Activated CD8-positive, alpha-beta memory T cell treated with anti-CD3 and anti-CD28 coated beads for 36 hours (primary cell): ENCODE results near the gene IRS2. TPM values are rescaled to one million over a fixed set of nuclear protein-coding genes. Genes with fewer than 3 reads are reported as not detected.

Source experiments
- CTCF ChIA-PET: fragments of 350-600 bp; sonication (Branson Sonifier 250); formaldehyde crosslinking; loops from one replicate; lab custom pipeline; 2021; ENCODE audit warnings: antibody characterized with exemption; lab: Charles Lee
- POLR2A ChIA-PET: fragments of 350-600 bp; sonication (Branson Sonifier 250); formaldehyde crosslinking; loops from one replicate; lab custom pipeline; 2021; ENCODE audit warnings: antibody characterized with exemption; lab: Charles Lee
- total RNA-seq, 2 experiments: library from RNA; stranded (reverse); gene quantifications; one replicate each; pipeline ENCODE4 v1.2.3, GENCODE V29; 2021

The IRS2 gene
- total RNA-seq, 2 experiments from 2014 or later, result 1.0 to 1.1 TPM

DNA sequence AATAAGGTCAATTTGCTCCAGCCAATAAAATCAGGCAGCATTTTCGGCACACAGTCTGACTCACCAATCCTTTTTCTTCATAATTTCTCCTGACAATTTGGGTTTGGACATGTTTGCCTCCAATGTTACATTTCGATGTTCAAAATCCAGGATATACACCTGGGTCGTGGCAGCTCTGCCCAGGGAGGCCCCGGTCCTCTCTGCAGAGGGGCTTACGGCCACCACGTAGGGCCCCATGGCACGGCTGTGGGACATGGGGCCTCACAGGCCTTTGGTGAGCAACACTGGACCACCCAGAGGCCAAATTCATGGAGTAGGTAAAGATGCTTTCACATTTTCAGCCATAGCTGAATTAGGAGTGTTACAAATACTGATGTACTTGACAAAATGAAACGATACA lies 25.4 kb downstream of the IRS2 start:
- ChIA-PET POLR2A (no interaction called here), CTCF (no interaction called here)

DNA sequence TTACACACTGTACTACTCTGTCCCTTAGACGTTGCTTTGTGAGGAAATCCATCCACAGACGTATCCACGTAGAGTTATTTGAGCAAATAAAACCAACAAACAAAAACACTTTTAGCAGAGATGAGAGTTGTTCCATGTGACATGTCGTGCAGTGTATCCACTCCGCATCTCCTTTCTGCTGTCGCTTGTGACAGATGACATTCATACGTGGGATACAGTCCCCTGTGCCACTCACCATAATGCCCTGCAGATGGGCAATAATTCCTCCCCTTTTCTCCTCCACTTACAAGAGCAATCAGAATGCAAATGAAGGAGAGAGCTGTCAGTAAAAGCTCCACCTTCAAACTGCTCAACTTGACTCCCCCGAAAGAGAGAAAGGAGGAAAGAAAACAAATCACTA lies 26.0 kb downstream of the IRS2 start:
- POLR2A ChIA-PET, result no interaction called here

DNA sequence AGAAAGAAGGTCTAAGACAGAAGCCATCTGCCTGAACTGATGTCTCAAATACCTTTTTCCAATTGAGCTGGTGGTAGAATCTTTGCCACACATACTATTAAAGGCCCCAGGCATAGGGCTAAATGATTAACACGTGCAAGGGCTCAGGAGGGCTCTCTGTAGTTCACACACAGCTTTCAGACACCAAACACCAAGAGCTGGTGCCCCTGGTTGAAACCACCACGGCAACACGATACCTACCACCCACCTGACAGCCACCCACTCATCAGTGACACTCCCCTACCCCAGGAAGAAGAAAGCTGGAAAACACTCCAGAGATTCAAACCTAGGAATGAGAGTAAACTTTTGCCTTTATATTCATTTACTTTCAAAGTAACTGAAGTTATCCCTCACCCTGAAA lies 26.8 kb downstream of the IRS2 start:
- ChIA-PET POLR2A (no interaction called here), CTCF (no interaction called here)

More for the DNA sequence above, 26.0 kb downstream of the IRS2 start:
- CTCF ChIA-PET, result no interaction called here

DNA sequence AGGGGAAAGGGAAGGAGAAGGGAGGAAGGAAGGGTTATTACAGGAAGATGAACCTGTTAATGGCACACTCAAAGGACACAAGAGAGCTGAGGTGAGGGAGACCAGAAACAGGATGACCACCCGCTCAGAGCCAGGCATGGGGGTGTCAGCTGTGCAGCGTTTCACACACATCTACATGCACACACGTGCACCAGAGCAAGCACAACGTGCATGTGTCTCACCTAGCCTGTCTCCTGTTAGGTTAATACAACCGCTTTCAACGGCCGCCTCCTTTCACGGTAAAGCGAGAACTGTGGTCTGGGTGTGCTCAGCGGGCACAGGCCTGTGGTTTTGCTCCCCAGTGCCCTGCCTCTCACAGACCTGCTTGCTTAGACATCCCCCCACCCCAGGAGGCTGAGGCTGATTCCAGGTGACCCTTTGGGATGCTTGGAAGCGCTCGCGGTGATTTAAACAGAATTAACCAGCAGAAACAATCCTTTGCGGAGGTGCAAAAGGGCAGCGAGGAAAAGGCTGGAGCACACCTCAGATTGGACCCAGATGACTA lies 27.4 kb downstream of the IRS2 start:
- ChIA-PET CTCF (no interaction called here), POLR2A (no interaction called here)

DNA sequence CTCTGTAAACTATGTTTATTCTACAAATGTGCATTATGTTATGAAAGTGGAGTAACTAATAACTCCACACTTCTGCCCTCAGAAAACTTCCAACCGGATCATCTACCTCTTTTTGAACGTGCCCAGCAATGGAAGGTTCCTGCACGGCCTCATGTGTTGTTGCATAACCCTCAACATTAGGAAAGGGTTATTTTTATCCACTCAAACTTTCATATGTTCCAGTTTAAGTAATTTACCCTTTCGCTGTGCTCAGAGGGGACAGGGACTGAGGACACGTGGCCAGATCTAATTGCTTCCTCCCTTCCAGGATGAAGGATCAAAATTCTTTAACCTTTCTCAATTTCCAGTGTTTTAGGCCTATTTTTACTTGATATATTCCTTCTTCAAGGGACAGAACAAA lies 29.6 kb downstream of the IRS2 start:
- ChIA-PET POLR2A (no interaction called here), CTCF (no interaction called here)

DNA sequence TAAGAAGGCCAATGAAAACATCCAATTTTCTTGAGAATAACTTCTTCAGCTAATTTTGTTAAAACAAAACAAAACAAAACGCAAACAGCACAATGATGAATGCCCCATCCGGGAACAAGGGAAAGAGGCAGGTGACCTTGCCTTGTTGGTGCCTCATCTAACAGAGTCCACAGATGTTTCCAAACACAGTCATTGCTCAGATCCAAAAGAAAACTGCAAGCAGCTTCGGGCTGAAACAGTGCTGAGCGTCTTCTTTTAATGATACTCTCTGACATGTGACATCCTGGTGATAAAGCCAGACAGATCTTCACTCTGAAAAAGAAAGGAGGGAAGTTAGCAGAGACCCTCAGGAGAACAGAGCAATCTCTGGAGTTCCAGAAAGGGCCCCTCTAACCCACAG lies 30.4 kb downstream of the IRS2 start:
- ChIA-PET CTCF (no interaction called here), POLR2A (no interaction called here)

DNA sequence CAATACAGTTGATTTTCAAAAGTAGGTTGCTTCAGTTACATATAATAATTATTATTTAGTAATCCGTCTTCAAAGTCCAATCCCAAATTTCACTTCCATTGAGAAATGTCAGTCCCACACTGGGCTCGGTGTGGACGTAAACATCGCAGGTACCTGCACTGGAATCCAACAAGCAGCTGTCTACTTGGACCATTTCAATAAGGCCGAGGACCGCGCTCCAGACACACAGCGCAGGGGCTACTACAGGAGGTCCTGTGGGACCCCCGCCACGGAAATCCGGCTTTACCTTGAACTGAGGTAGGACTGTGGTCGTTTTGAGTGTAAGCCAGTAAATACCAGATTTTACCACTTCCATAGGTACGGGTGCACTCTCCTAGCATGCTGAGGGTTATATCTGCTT lies 30.8 kb downstream of the IRS2 start:
- ChIA-PET CTCF (no interaction called here), POLR2A (no interaction called here)

DNA sequence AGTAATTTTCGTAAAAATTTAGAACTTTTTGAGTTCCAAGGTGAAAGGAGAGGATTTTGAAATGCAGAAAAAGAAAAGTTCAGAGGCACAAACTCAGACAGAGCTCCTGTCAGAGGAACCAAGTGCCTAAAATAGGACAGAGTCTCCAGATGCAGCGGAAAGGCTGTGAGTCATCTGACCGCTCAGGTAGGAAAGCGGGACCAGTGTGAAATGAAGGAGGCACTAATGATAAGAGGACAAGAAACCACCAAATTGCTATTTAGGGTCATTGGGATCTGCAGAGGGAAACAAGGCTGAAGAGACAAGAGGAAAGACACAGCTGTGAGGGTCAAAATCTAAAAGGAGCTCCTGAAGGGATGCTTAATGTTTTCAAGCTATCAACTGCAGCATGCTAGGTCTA lies 34.9 kb downstream of the IRS2 start:
- ChIA-PET POLR2A (no interaction called here), CTCF (no interaction called here)

- ChIA-PET POLR2A (no interaction called here), CTCF (no interaction called here)
Measured at GRCh38 chr13:109750221-109750775, 36.1 kb downstream of the IRS2 start.

- ChIA-PET POLR2A (no interaction called here), CTCF (no interaction called here)
Measured at GRCh38 chr13:109749365-109749764, 37.0 kb downstream of the IRS2 start.

GRCh38 chr13:109748677-109749076 lies 37.7 kb downstream of the IRS2 start:
- ChIA-PET CTCF (no interaction called here), POLR2A (no interaction called here)

DNA sequence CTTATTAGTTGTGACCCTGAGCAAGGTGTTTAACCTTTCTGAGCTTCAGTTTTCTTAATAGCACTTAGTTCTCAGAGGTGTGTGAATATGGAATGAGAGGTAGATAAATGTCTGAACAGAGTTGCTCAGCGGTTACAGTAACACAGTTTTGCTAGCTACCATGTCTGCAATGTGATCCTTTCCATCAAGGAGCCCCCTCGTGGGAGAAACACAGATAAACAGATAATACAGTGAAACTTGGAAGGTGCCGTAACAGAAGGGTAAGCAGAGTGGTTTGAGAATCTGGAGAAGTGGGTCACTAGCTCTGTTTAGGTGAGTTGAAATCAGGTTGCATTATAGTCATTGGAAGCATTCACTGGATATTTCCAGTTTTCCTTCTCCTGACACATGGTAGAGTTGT lies 38.9 kb downstream of the IRS2 start:
- POLR2A ChIA-PET, result no interaction called here
- CTCF ChIA-PET, result no interaction called here

DNA sequence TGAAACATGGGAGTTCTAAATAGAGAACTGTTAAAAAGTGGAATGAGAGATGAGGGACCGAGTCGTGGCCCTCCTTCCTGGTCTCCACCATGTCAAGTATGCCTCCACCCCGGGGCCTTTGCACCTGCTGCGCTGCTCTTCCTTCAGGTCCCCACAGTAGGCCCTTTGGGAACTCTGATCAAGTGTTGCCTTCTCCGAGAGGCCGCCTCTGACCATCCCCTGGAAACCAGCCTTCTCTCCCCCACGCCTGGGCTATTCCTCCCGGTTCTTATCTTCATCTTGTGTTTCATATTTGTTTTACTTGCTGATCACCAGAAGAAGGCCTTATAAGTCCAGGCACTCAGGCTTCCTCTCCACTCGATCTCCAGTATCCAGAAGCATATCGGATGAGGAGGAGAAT lies 40.0 kb downstream of the IRS2 start:
- CTCF ChIA-PET, result no interaction called here
- POLR2A ChIA-PET, result no interaction called here

DNA sequence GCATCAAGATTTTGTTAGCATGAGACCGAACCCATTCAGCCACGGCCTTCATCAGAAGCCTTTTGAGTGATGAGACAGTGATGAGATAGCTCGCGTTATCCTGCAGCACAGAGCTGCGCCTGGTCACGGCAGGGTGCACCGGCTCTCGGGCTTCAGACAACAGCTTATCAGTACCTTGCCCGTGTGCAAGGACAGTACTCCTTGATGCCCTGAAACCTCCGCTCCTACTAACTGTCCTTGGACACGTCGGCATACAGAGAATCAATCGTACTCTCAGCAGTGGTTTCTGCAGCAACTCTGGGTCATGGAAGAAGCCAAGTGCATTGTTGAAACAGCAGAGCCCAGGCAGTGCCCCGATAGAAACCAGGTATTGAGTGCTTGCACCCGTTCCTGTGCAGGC lies 40.7 kb downstream of the IRS2 start:
- ChIA-PET POLR2A (no interaction called here), CTCF (no interaction called here)

- POLR2A ChIA-PET, result no interaction called here
- CTCF ChIA-PET, result no interaction called here
Measured at GRCh38 chr13:109745060-109745459, 41.3 kb downstream of the IRS2 start.

GRCh38 chr13:109744512-109745051 lies 41.8 kb downstream of the IRS2 start:
- ChIA-PET CTCF (no interaction called here), POLR2A (no interaction called here)

DNA sequence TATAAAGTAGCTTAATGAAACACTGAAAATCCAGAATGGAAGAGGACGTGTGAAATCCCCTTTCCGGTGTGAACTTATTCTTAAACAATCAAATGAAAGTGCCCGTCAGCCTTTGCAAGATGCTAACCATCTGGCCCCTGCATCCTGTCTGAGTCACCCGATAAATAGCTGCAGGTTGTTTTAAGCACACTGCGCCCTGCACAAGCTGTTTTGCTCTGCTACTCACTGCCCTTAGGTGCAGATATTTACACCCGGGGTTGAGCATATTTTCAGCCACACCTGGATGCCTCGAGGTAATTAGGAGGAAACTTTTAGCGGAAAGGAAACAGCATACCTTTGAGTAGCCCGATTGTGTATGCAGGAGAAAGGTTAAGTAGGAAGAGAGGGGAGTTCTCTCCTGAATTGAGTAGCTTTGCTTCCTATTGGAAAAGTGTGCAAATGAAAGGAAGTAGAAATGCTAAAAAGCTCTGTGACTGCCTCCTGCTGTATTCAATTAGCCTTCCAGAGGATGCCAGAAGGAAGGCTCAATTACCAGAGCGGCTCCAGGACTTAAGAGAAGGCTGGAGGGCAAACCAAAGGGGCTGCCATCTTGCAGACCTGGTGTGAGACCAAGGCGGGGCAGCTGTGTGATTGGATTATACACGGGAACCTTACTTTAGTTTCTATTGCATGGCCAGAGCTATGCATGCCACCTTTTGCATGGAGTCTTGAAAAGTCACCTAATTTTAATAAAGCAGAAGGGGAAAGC lies 42.5 kb downstream of the IRS2 start:
- ChIA-PET POLR2A (no interaction called here), CTCF (no interaction called here)

DNA sequence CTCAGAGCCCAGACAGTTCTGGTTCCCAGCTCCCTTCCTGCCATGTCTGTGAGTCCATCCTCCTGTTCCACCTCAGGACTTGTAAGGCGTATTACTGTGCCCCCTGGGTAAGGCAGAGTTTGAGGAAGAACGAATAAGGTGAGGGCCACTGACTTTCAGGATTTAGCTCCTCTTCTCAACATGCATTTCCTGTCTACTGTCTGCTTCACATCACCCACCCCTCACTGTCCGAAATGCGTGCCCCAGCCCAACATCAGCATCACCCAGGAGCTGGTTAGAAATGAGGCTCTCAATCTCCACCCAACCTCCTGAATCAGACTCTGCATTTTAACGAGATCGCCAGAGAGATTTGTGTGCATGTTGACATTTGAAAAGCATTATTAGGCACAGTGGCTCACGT lies 44.4 kb downstream of the IRS2 start:
- POLR2A ChIA-PET, result no interaction called here
- CTCF ChIA-PET, result no interaction called here

GRCh38 chr13:109740721-109741120 lies 45.7 kb downstream of the IRS2 start:
- POLR2A ChIA-PET, result no interaction called here
- CTCF ChIA-PET, result no interaction called here

- ChIA-PET CTCF (no interaction called here), POLR2A (no interaction called here)
Measured at GRCh38 chr13:109740121-109740520, 46.3 kb downstream of the IRS2 start.

DNA sequence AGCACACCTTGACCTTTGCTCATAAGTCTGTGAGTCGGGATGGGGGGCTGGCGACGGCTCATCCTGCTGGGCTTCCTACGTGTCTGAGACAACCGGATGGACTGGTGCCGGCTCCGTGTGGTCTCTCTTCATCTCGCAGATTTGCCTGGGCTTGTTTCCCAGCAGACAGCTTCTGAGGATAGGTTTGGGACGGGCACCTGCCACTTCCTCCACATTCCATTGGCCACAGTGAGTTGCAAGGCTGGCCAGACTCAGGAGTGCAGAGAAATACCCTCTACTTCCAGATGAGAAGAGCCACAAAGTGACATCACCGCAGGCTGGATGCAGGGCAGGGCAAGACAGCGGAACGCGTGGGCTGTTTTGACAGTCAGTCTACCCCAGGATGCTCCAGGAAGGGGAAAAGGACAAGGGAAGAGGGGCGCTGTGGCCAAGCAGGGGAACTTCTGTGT lies 48.1 kb downstream of the IRS2 start:
- ChIA-PET CTCF (no interaction called here), POLR2A (no interaction called here)
